PC-9 (cell line): Measurements from ENCODE around the gene THADA. TPM values are rescaled to one million over a fixed set of nuclear protein-coding genes. Genes with fewer than 3 reads are reported as not detected.

Source experiments
- BruUV-seq: library from RNA; stranded (reverse); fragments of 400-500 nt; replicated peaks from 2 replicates; lab custom pipeline; 2021; lab: Mats Ljungman, UMichigan
- CTCF ChIA-PET: fragments of 300-600 bp; sonication (Branson Sonifier 250); formaldehyde crosslinking; loops from one replicate; lab custom pipeline; 2022; ENCODE audit warnings: antibody characterized with exemption; lab: Charles Lee
- POLR2A ChIA-PET: fragments of 300-600 bp; sonication (Branson Sonifier 250); formaldehyde crosslinking; loops from one replicate; lab custom pipeline; 2022; ENCODE audit warnings: antibody characterized with exemption; ENCODE audit not compliant: unreplicated experiment; lab: Charles Lee
- DNase-seq, 2 experiments: peaks; one replicate each; pipeline versions ENCODE4 v3.0.0 to v3.0.0-alpha.2; 2015 to 2022; ENCODE audit warnings: mixed read lengths in 1 of 2
- H2AFZ ChIP-seq: fragments of 200-600 bp; sonication (generic); 2 replicates; pipeline ENCODE4 v1.8.1; 2017; ENCODE audit warnings: antibody characterized with exemption
- H3F3A ChIP-seq: fragments of 200-600 bp; sonication (generic); 2 replicates; pipeline ENCODE4 v1.8.1; 2017; ENCODE audit warnings: antibody characterized with exemption, mild to moderate bottlenecking, low read depth; ENCODE audit not compliant: insufficient read depth
- H3K27ac ChIP-seq: fragments of 200-600 bp; sonication (generic); 2 replicates; pipeline ENCODE4 v1.6.1; 2016; ENCODE audit warnings: mixed run types
- H3K27me3 ChIP-seq: fragments of 200-600 bp; sonication (generic); 2 replicates; pipeline ENCODE4 v1.6.1; 2016; ENCODE audit warnings: low read depth, mixed run types; ENCODE audit not compliant: insufficient read depth
- H3K36me3 ChIP-seq: fragments of 200-600 bp; sonication (generic); 2 replicates; pipeline ENCODE4 v1.6.1; 2016; ENCODE audit warnings: low read depth, mixed run types
- H3K4me1 ChIP-seq: fragments of 200-600 bp; sonication (generic); replicated peaks from 2 replicates; pipeline ENCODE4 v1.6.1; 2016; ENCODE audit warnings: mixed run types; ENCODE audit not compliant: insufficient read depth
- H3K4me2 ChIP-seq: fragments of 200-600 bp; sonication (generic); 2 replicates; pipeline ENCODE4 v1.6.1; 2017; ENCODE audit warnings: mixed run types
- H3K4me3 ChIP-seq: fragments of 200-600 bp; sonication (generic); 2 replicates; pipeline ENCODE4 v1.6.1; 2016; ENCODE audit warnings: mixed run types
- H3K79me2 ChIP-seq: fragments of 200-600 bp; sonication (generic); 2 replicates; pipeline ENCODE4 v1.6.1; 2017; ENCODE audit warnings: low read depth, mixed run types
- H3K9me2 ChIP-seq: fragments of 200-600 bp; sonication (generic); 2 replicates; pipeline ENCODE4 v1.8.1; 2017; ENCODE audit warnings: mild to moderate bottlenecking; ENCODE audit not compliant: insufficient read depth
- H3K9me3 ChIP-seq: fragments of 200-600 bp; sonication (generic); 2 replicates; pipeline ENCODE4 v1.8.1; 2016; ENCODE audit warnings: low read depth; ENCODE audit not compliant: insufficient read depth
- H4K20me1 ChIP-seq: fragments of 200-600 bp; sonication (generic); 2 replicates; pipeline ENCODE4 v1.8.1; 2017; ENCODE audit not compliant: insufficient read depth
- CTCF ChIP-seq: fragments of 200-600 bp; sonication (generic); conservative IDR thresholded peaks from 2 replicates; pipeline ENCODE4 v1.6.1; 2017; ENCODE audit warnings: mixed run types, antibody characterized with exemption, mild to moderate bottlenecking, moderate library complexity
- EZH2 ChIP-seq: fragments of 200-600 bp; sonication (generic); IDR thresholded peaks from 2 replicates; pipeline ENCODE4 v1.8.0; 2017; ENCODE audit warnings: antibody characterized with exemption, low read depth
- intact Hi-C: fragments of 100-400 bp; cut with micrococcal nuclease; formaldehyde crosslinking; loops from one replicate; pipeline ENCODE4 v1.10.0; 2022; ENCODE audit not compliant: unreplicated experiment
- total RNA-seq: library from RNA; stranded (reverse); gene quantifications from 2 replicates; pipeline ENCODE4 v1.2.3, GENCODE V29; 2021

Gene THADA
- total RNA-seq, 1 experiment from 2014 or later, result 28.1 TPM

- Histone ChIP-seq H3K27ac (no peak overlapping the region), H3K9me2 (no peaks in the 10 kb centered on the region), H3K4me2 (no peak overlapping the region), H3K9me3 (no peaks in the 10 kb centered on the region), H3K36me3 (no peaks in the 10 kb centered on the region), H3K27me3 (no peaks in the 10 kb centered on the region), H3F3A (no peaks in the 10 kb centered on the region), H3K79me2 (no peaks in the 10 kb centered on the region), H2AFZ (no peak overlapping the region), H3K4me1 (no peaks in the 10 kb centered on the region), H4K20me1 (no peaks in the 10 kb centered on the region), H3K4me3 (no peak overlapping the region)
- intact Hi-C loops, result loop anchor here (10.0 kb wide), 2 partner anchors 175 to 1335 kb away; no protein-coding TSS in a partner anchor
- TF ChIP-seq EZH2 (no peak), CTCF (no peak)
- ChIA-PET POLR2A (no interaction called here), CTCF (no interaction called here)
- no peak for DNase-seq
- BruUV-seq, result no TSS peak
Measured at GRCh38 chr2:43619511-43619910, 23.7 kb upstream of the THADA start.

GRCh38 chr2:43616967-43617680 is 21.3 kb upstream of the THADA start:
- POLR2A ChIA-PET, result no interaction called here

GRCh38 chr2:43612944-43613343 is 17.1 kb upstream of the THADA start:
- Histone ChIP-seq H3K9me3 (no peaks in the 10 kb centered on the region), H3K4me1 (0 out of 2 replicates have a peak, but pooled peaks cover 3% of the 10 kb centered on the region), H3K4me3 (no peak overlapping the region), H3K36me3 (no peaks in the 10 kb centered on the region), H3K79me2 (no peaks in the 10 kb centered on the region), H4K20me1 (no peaks in the 10 kb centered on the region), H3F3A (no peaks in the 10 kb centered on the region), H3K27ac (no peak overlapping the region), H3K9me2 (no peaks in the 10 kb centered on the region), H3K4me2 (peak overlapping the region; percentile 11; the same call in 1 of the 2 replicates), H2AFZ (no peak overlapping the region), H3K27me3 (no peaks in the 10 kb centered on the region)
- POLR2A ChIA-PET, result no interaction called here
- BruUV-seq, result no TSS peak
- DNase-seq, result no peak
- intact Hi-C loops, result loop anchor here (1.0 to 10.0 kb wide), 3 partner anchors 182 to 1342 kb away; no protein-coding TSS in a partner anchor
- CTCF ChIA-PET, result no interaction called here
- no peak for TF ChIP-seq EZH2
- no peak for TF ChIP-seq CTCF

More at GRCh38 chr2:43616967-43617680, 21.3 kb upstream of the THADA start:
- no peaks in the 10 kb centered on the region for H3K9me3 ChIP-seq
- H3K27ac ChIP-seq, result no peak overlapping the region
- CTCF ChIA-PET, result interaction anchor here (0.7 kb wide), 1 partner anchor 1774 kb away, joined by 9 read pairs; no protein-coding TSS in a partner anchor
- 0 out of 2 replicates have a peak, but pooled peaks cover 3% of the 10 kb centered on the region for H3K4me1 ChIP-seq
- no peaks in the 10 kb centered on the region for H4K20me1 ChIP-seq
- no peak for DNase-seq
- no peak overlapping the region for H2AFZ ChIP-seq
- H3K4me3 ChIP-seq, result no peak overlapping the region
- H3K79me2 ChIP-seq, result no peaks in the 10 kb centered on the region
- intact Hi-C loops, result loop anchor here (10.0 kb wide), 2 partner anchors 178 to 1338 kb away; no protein-coding TSS in a partner anchor
- no peaks in the 10 kb centered on the region for H3F3A ChIP-seq
- no peaks in the 10 kb centered on the region for H3K9me2 ChIP-seq
- no peaks in the 10 kb centered on the region for H3K27me3 ChIP-seq
- H3K4me2 ChIP-seq, result no peak overlapping the region
- BruUV-seq, result no TSS peak
- H3K36me3 ChIP-seq, result no peaks in the 10 kb centered on the region
- TF ChIP-seq EZH2 (no peak), CTCF (no peak)
